K562 (cell line): ENCODE results near the gene LRRC59. TPM values are rescaled to one million over a fixed set of nuclear protein-coding genes. Genes with fewer than 3 reads are reported as not detected.
A peak's percentile ranks its signal among the peaks of the same experiment; 100 is the strongest.

Experiments
- ATAC-seq: fragments of 200-7000 bp; cut with Tn5 transposase; 3 replicates; pipeline ENCODE4 v1.9.1; 2020; ENCODE audit warnings: moderate library complexity
- BruUV-seq: library from RNA; stranded (reverse); fragments of 400-500 nt; replicated peaks from 2 replicates; lab custom pipeline; 2021; lab: Mats Ljungman, UMichigan
- CTCF ChIA-PET: fragments of 300-600 bp; formaldehyde crosslinking; extraction: SDS; loops from one replicate; lab custom pipeline; 2021; ENCODE audit warnings: low intra/inter-chr PET ratio; lab: Yijun Ruan, JAX
- POLR2A ChIA-PET: fragments of 300-600, 350-650 bp; sonication (Branson Sonifier 250); formaldehyde crosslinking; extraction: SDS; loops from one replicate; lab custom pipeline; 2021; ENCODE audit warnings: antibody characterized with exemption, inconsistent platforms; lab: Yijun Ruan, JAX
- DNase-seq, 4 experiments: peaks; one replicate each; pipeline versions ENCODE4 v3.0.0 to v3.0.0-alpha.2; 2011 to 2018; ENCODE audit warnings: low spot score in 3 of 4, mixed read lengths in 3 of 4; ENCODE audit errors: extremely low read depth in 1 of 4
- FAIRE-seq: peaks from 2 replicates; lab custom pipeline; 2011; peaks lifted over from hg19 to GRCh38; lab: Jason Lieb, UNC
- H2AFZ ChIP-seq: 2 replicates; pipeline ENCODE4 v1.6.0; 2011; ENCODE audit warnings: low read depth, low read length, control low read depth, inconsistent platforms
- H3K27ac ChIP-seq: fragments of 200-600 bp; 3 replicates; pipeline ENCODE4 v1.8.0; 2011; ENCODE audit warnings: low read depth, mild to moderate bottlenecking, control low read depth, inconsistent platforms, low read length, moderate library complexity, mixed read lengths; ENCODE audit errors: extremely low read depth
- H3K27me3 ChIP-seq, 2 experiments: fragments of 300-600 bp in 1 of 2; 2 replicates in 1 of 2; 3 replicates in 1 of 2; pipeline versions ENCODE4 v1.6.0 to v1.8.0; 2011; ENCODE audit warnings: inconsistent platforms in 2 of 2, low read length in 2 of 2, mild to moderate bottlenecking in 1 of 2, mixed read lengths in 1 of 2, moderate library complexity in 1 of 2; ENCODE audit not compliant: control insufficient read depth in 2 of 2, insufficient read depth in 2 of 2
- H3K36me3 ChIP-seq: fragments of 300-600 bp; 3 replicates; pipeline ENCODE4 v1.8.0; 2011; ENCODE audit warnings: mild to moderate bottlenecking, low read length, inconsistent platforms; ENCODE audit not compliant: control insufficient read depth, insufficient read depth
- H3K4me1 ChIP-seq, 2 experiments: fragments of 200-600 bp in 1 of 2; replicated peaks in 1 of 2; 2 replicates in 1 of 2; 3 replicates in 1 of 2; pipeline versions ENCODE4 v1.5.1 to v1.8.0; 2011; ENCODE audit warnings: inconsistent platforms in 2 of 2, low read length in 2 of 2, mild to moderate bottlenecking in 1 of 2, mixed read lengths in 1 of 2, moderate library complexity in 1 of 2; ENCODE audit not compliant: control insufficient read depth in 2 of 2, insufficient read depth in 2 of 2
- H3K4me2 ChIP-seq: 2 replicates; pipeline ENCODE4 v1.6.1; 2011; ENCODE audit warnings: low read length, control low read depth, inconsistent platforms, mixed read lengths; ENCODE audit not compliant: insufficient read depth
- H3K4me3 ChIP-seq: fragments of 200-600 bp; sonication (generic), shearing (Covaris generic); 2 replicates; pipeline ENCODE4 v1.5.1; 2016; ENCODE audit warnings: control low read depth, inconsistent platforms
- H3K79me2 ChIP-seq: fragments of 200-600 bp; 3 replicates; pipeline ENCODE4 v1.8.0; 2011; ENCODE audit warnings: low read length, inconsistent platforms; ENCODE audit not compliant: control insufficient read depth, insufficient read depth
- H3K9ac ChIP-seq, 2 experiments: 2 replicates each; pipeline versions ENCODE4 v1.6.0 to v1.6.1; 2011; ENCODE audit warnings: low read depth in 2 of 2, low read length in 2 of 2, control low read depth in 1 of 2, inconsistent platforms in 1 of 2, mild to moderate bottlenecking in 1 of 2, mixed read lengths in 1 of 2; ENCODE audit not compliant: insufficient read depth in 1 of 2
- H3K9me1 ChIP-seq: one replicate; pipeline ENCODE4 v1.6.0; 2011; ENCODE audit warnings: inconsistent platforms, mild to moderate bottlenecking, low read length, moderate library complexity; ENCODE audit not compliant: control insufficient read depth, insufficient read depth
- H3K9me3 ChIP-seq: replicated peaks from 2 replicates; pipeline ENCODE4 v1.5.1; 2011; ENCODE audit warnings: low read depth, low read length, inconsistent platforms; ENCODE audit not compliant: control insufficient read depth, insufficient read depth
- H4K20me1 ChIP-seq: replicated peaks from 2 replicates; pipeline ENCODE4 v1.6.1; 2011; ENCODE audit warnings: low read length, inconsistent platforms, mixed read lengths; ENCODE audit not compliant: control insufficient read depth, insufficient read depth
- HDAC8 ChIP-seq: fragments of 450-650 bp; IDR thresholded peaks from 2 replicates; pipeline ENCODE4 v1.6.1; 2016; ENCODE audit warnings: mild to moderate bottlenecking, missing genetic modification characterization, moderate library complexity, missing compliant biosample characterization
- MYC ChIP-seq, 2 experiments: fragments of 250-450 bp in 1 of 2; sonication (Bioruptor Pico) in 1 of 2; IDR thresholded peaks; 2 replicates each; pipeline versions ENCODE4 v1.5.1 to v1.6.1; 2012 to 2021; ENCODE audit warnings: low read depth in 2 of 2, borderline replicate concordance in 1 of 2, improper control_type of control experiment in 1 of 2, low read length in 1 of 2, mild to moderate bottlenecking in 1 of 2, moderate library complexity in 1 of 2
- PML ChIP-seq: IDR thresholded peaks from 2 replicates; pipeline ENCODE4 v1.6.1; 2012; ENCODE audit warnings: low read length, inconsistent platforms
- POLR2G ChIP-seq: fragments of 200-400 bp; formaldehyde crosslinking; IDR thresholded peaks from 2 replicates; pipeline ENCODE4 v1.6.1; 2017; ENCODE audit warnings: low read depth, mild to moderate bottlenecking, antibody characterized with exemption, low read length, moderate library complexity
- RBFOX2 ChIP-seq: fragments of 200-400 bp; formaldehyde crosslinking; IDR thresholded peaks from 2 replicates; pipeline ENCODE4 v1.6.1; 2017; ENCODE audit warnings: low read depth, mild to moderate bottlenecking, low read length, moderate library complexity
- SP2 ChIP-seq: IDR thresholded peaks from 2 replicates; pipeline ENCODE4 v1.6.1; 2011; ENCODE audit warnings: mild to moderate bottlenecking, low read depth, low read length, moderate library complexity; ENCODE audit not compliant: poor library complexity, severe bottlenecking; ENCODE audit errors: extremely low read depth
- ZNF407 ChIP-seq: fragments of 450-650 bp; IDR thresholded peaks from 2 replicates; pipeline ENCODE4 v1.6.1; 2016; ENCODE audit warnings: low read depth
- ZNF431 ChIP-seq: sonication (generic); formaldehyde crosslinking; IDR thresholded peaks from 2 replicates; pipeline ENCODE4 v1.8.0; 2022; ENCODE audit warnings: mild to moderate bottlenecking, missing genetic modification reagents
- ZNF589 ChIP-seq: fragments of 200-800 bp; sonication (Bioruptor generic); IDR thresholded peaks from 2 replicates; pipeline ENCODE4 v1.6.1; 2016; ENCODE audit warnings: low read depth, missing genetic modification characterization, missing compliant biosample characterization
- WGBS: fragments of 100-300 bp; shearing (Covaris generic); methylation state at CpG from one replicate; pipeline ENCODE4 v1.1.6; 2016; ENCODE audit warnings: low coverage, mixed read lengths; ENCODE audit not compliant: insufficient coverage; ENCODE audit errors: missing lambda C conversion rate; 5-methylcytosine and 5-hydroxymethylcytosine counted together
- in situ Hi-C: fragments of 300-500 bp; cut with MboI; formaldehyde crosslinking; loops from 4 replicates; pipeline ENCODE4 v1.15.0; 2018; ENCODE audit warnings: inconsistent platforms, mixed read lengths
- intact Hi-C: fragments of 100-400 bp; cut with micrococcal nuclease; formaldehyde crosslinking; loops from 2 replicates; pipeline ENCODE4 v1.14.2; 2022
- polyA plus RNA-seq, 8 experiments: library from polyadenylated mRNA; depleted of rRNA in 4 of 8; stranded (reverse) in 5 of 8; unstranded in 3 of 8; fragments of >200 nt; fragmentation: Nextera tagmentation in 2 of 8; fragmentation: Illumina TruSeq in 1 of 8; extraction: Ambion mirVana in 2 of 8; extraction: Trizol in 1 of 8; gene quantifications; 2 replicates each; pipeline versions ENCODE4 v1.2.1 to v1.2.3, GENCODE V29; 2011 to 2014; ENCODE audit warnings: inconsistent platforms in 1 of 8, missing spikeins in 1 of 8
- total RNA-seq, 7 experiments: library from RNA; depleted of rRNA in 6 of 7; stranded (reverse); fragments of >200 nt in 6 of 7; fragmentation: Illumina TruSeq in 2 of 7; extraction: Trizol in 2 of 7; gene quantifications; 2 replicates each; pipeline versions ENCODE4 v1.2.1 to v1.2.3, GENCODE V29; 2011 to 2021; ENCODE audit warnings: low replicate concordance in 1 of 7
- TF ChIP-seq, protein P1 (sequence below): fragments of 150-350 bp; conservative IDR thresholded peaks from 2 replicates; pipeline ENCODE4 v1.6.1; 2014; ENCODE audit warnings: low read length

Gene LRRC59
- total and polyA plus RNA-seq, 9 of the 15 experiments (the other 6 are each of a cell fraction or from before 2014, with no cell fraction given) = 27.8 to 244 (median 154) TPM

- Histone ChIP-seq H3K9me3 (no peaks in the 10 kb centered on the region), H3K4me3 (no peak overlapping the region), H3K4me1 (peaks cover 0 to 28% of the 10 kb centered on the region in 2 experiments; a peak in 2 of 5 replicates), H3K79me2 (no peaks in the 10 kb centered on the region), H4K20me1 (no peaks in the 10 kb centered on the region; the same call in 1 of the 2 replicates), H3K4me2 (no peak overlapping the region), H3K27me3 (no peaks in the 10 kb centered on the region; a peak in 1 of 5 replicates), H3K27ac (no peak overlapping the region), H3K9me1 (peaks cover 3% of the 10 kb centered on the region), H3K9ac (no peak overlapping the region), H3K36me3 (peaks cover 46% of the 10 kb centered on the region; the same call in 2 of the 3 replicates), H2AFZ (no peak overlapping the region)
- ChIA-PET POLR2A (interaction anchor here (0.6 to 0.8 kb wide), 2 partner anchors 18 to 63 kb away, joined by 3 to 4 read pairs; no protein-coding TSS in a partner anchor), CTCF (no interaction called here)
- FAIRE-seq = no peak
- no TSS peak for BruUV-seq
- in situ Hi-C loops (no loop called here), intact Hi-C loops (no loop called here)
- WGBS = 86% methylated on average over 9 of the region's 27 CpGs
- ATAC-seq = no peak
- no peak for TF ChIP-seq HDAC8 (tag)
- TF ChIP-seq SP2 = no peak
- TF ChIP-seq MYC (IDR thresholded peaks at IDR 0.05; ENCODE audit: low read depth, low read length) = no peak
- no peak for TF ChIP-seq MYC (CRISPR knock-in tag; IDR thresholded peaks at IDR 0.05; ENCODE audit: borderline replicate concordance, low read depth)
- TF ChIP-seq ZNF431 (CRISPR knock-in tag) = no peak
- no peak for TF ChIP-seq ZNF589 (CRISPR knock-in tag)
- TF ChIP-seq, protein P1, sequence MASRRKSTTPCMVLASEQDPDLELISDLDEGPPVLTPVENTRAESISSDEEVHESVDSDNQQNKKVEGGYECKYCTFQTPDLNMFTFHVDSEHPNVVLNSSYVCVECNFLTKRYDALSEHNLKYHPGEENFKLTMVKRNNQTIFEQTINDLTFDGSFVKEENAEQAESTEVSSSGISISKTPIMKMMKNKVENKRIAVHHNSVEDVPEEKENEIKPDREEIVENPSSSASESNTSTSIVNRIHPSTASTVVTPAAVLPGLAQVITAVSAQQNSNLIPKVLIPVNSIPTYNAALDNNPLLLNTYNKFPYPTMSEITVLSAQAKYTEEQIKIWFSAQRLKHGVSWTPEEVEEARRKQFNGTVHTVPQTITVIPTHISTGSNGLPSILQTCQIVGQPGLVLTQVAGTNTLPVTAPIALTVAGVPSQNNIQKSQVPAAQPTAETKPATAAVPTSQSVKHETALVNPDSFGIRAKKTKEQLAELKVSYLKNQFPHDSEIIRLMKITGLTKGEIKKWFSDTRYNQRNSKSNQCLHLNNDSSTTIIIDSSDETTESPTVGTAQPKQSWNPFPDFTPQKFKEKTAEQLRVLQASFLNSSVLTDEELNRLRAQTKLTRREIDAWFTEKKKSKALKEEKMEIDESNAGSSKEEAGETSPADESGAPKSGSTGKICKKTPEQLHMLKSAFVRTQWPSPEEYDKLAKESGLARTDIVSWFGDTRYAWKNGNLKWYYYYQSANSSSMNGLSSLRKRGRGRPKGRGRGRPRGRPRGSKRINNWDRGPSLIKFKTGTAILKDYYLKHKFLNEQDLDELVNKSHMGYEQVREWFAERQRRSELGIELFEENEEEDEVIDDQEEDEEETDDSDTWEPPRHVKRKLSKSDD = no peak
- peak; percentile 13 for TF ChIP-seq RBFOX2
- TF ChIP-seq ZNF407 = no peak
- TF ChIP-seq POLR2G = peak; percentile 65
- no peak for TF ChIP-seq PML
- no peak for DNase-seq
Measured at GRCh38 chr17:50353600-50354195, 43.6 kb downstream of the LRRC59 start.
